ENCODE results near the gene CCNH.

- no peak for TF ChIP-seq POLR2AphosphoS5 (IDR thresholded peaks at IDR 0.05; ENCODE audit: borderline replicate concordance, low read depth, low read length)
- no peak for TF ChIP-seq EZH2 (IDR thresholded peaks at IDR 0.05)
Measured at GRCh38 chr5:87385802-87386201, 26.9 kb downstream of the CCNH start.

All from SK-N-MC (cell line).